Epithelial cell of proximal tubule (primary cell): ENCODE measurements around the gene RBM19. TPM values are rescaled to one million over a fixed set of nuclear protein-coding genes. Genes with fewer than 3 reads are reported as not detected.
A peak's percentile ranks its signal among the peaks of the same experiment; 100 is the strongest.

ENCODE experiments used
- DNase-seq: peaks from one replicate; pipeline ENCODE4 v3.0.0-alpha.2; 2011; ENCODE audit warnings: low read depth
- H3K4me3 ChIP-seq: 2 replicates; pipeline ENCODE4 v1.5.1; 2011; ENCODE audit warnings: low read depth, mild to moderate bottlenecking, low read length
- total RNA-seq: library from RNA; depleted of rRNA; stranded (reverse); fragments of >200 nt; gene quantifications from 2 replicates; pipeline ENCODE4 v1.2.3, GENCODE V29; 2015
- TF ChIP-seq, protein P1 (sequence below): conservative IDR thresholded peaks from 2 replicates; pipeline ENCODE4 v1.5.1; 2012; ENCODE audit warnings: low read depth, mild to moderate bottlenecking, low read length

RBM19 gene
- total RNA-seq, 1 donor from 2014 or later: 26.5 TPM

GRCh38 chr12:113867258-113867657, 98.9 kb downstream of the RBM19 start:
- DNase-seq: no peak
- TF ChIP-seq, protein P1, sequence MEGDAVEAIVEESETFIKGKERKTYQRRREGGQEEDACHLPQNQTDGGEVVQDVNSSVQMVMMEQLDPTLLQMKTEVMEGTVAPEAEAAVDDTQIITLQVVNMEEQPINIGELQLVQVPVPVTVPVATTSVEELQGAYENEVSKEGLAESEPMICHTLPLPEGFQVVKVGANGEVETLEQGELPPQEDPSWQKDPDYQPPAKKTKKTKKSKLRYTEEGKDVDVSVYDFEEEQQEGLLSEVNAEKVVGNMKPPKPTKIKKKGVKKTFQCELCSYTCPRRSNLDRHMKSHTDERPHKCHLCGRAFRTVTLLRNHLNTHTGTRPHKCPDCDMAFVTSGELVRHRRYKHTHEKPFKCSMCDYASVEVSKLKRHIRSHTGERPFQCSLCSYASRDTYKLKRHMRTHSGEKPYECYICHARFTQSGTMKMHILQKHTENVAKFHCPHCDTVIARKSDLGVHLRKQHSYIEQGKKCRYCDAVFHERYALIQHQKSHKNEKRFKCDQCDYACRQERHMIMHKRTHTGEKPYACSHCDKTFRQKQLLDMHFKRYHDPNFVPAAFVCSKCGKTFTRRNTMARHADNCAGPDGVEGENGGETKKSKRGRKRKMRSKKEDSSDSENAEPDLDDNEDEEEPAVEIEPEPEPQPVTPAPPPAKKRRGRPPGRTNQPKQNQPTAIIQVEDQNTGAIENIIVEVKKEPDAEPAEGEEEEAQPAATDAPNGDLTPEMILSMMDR: peak; percentile 58
- no peak overlapping the region for H3K4me3 ChIP-seq

DNA sequence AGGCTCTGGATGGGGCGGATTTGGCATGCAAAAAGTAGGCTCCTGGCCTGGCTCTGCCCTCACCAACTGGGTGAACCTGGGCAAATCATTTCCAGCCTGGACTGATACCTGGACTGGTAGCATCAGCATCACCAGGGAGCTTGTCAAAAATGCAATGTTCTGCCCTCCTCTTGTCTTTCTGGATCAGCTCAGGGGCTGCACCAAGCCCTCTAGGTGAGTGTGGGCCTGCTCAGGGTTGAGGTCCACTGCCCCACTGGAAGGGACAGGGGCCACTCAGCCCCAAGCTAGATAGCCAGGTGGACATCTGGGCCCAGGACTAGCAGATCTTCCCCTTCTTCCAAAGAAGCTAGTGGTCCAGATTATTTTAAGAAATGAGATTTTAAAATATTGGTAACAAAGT, 99.6 kb downstream of the RBM19 start:
- TF ChIP-seq, protein P1: no peak
- H3K4me3 ChIP-seq: no peak overlapping the region
- no peak for DNase-seq

DNA sequence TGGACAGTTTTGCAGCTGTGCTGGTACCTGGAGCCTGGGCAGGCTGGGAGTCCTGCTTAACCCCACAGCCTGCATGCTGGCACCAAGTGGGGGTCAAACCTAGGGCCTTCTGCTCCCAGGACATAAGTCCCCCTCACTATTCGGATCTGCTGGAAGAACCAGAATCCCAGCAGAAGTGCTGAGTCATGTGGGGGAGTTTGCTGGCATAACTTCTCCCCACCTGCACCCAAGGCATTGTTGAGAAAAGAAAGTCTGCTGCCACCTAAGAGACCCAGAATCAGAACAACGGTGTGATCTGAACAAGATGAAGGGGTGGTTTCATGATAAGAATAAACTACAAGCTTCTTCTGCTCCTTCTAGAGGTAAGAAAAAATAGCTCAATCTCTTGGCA, 102.7 kb downstream of the RBM19 start:
- H3K4me3 ChIP-seq: no peak overlapping the region
- TF ChIP-seq, protein P1: no peak
- DNase-seq: no peak

- no peak overlapping the region for H3K4me3 ChIP-seq
- no peak for DNase-seq
- TF ChIP-seq, protein P1: no peak
Observed at GRCh38 chr12:113862590-113863454, 103.3 kb downstream of the RBM19 start.

DNA sequence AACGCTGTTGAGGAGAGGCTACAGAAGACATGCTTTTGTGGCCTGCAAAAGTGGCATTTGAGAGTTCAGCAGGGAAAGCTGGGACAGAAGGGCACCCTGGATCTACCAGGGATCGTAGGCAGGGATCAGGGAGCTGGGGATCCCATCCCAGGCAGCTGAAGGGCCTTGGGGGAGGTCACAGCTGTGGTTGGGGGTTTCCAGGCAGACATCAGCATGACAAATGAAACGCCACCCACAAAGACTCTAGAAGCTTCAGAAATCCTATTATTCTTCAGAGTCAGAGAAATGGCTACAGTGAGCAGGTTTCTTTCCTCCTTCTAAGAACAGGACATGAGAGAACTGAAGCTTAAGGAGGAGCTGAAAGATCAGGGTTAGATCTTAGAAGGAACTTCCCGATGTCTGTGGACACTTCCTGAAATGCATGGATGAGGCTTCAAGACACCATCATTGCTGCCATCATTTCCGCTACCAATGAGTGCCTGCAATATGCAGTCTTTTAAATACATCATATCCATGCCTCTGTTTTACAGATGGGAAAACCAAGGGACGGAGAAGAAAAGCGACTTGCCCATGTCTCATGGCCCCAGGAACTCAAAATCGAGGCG, 104.3 kb downstream of the RBM19 start:
- no peak overlapping the region for H3K4me3 ChIP-seq
- DNase-seq: no peak
- TF ChIP-seq, protein P1: no peak

GRCh38 chr12:113860950-113861349, 105.2 kb downstream of the RBM19 start:
- TF ChIP-seq, protein P1: no peak
- DNase-seq: no peak
- H3K4me3 ChIP-seq: no peak overlapping the region
